ENCODE data around the gene CD63.

GRCh38 chr12:55700255-55701018 is 28.4 kb downstream of the CD63 start:
- TF ChIP-seq POLR2A (IDR thresholded peaks at IDR 0.05; ENCODE audit: low read depth, low read length) (no peak), POLR2AphosphoS5 (IDR thresholded peaks at IDR 0.05; ENCODE audit: low read depth, low read length) (no peak), TAF1 (IDR thresholded peaks at IDR 0.05; ENCODE audit: borderline replicate concordance, low read depth, low read length) (no peak)
